ENCODE data around the gene ZRANB3. TPM values are rescaled to one million over a fixed set of nuclear protein-coding genes. Genes with fewer than 3 reads are reported as not detected.

Gene ZRANB3
- total RNA-seq, 1 experiment from 2014 or later, result 17.1 TPM

DNA sequence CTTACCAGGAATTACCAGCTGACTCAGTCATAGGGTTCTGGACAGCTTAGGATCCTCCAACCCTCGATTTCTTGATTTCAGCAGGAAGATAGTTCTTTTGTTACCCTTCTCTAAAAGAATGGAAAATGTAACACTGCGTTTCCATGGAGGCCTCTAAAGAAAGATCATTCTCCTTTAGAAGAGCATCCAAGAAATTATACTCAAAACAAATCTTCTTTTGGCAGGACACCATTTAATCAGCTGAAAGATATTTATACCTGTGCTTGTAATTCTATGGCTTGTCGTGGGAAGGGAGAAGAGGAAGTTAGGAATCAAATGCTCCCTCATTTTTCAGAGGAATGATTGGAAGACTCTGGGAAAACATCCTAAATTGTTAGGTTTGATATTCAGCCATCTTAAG is 348.4 kb downstream of the ZRANB3 start:
- no TSS peak for BruUV-seq (replicated peaks)
- Histone ChIP-seq H3K4me3 (ENCODE audit: low read depth, low read length, poor library complexity, severe bottlenecking) (no peak overlapping the region), H3K27ac (ENCODE audit: low read depth, low read length, poor library complexity, severe bottlenecking) (no peak overlapping the region), H3K36me3 (ENCODE audit: insufficient read depth, low read length, poor library complexity, severe bottlenecking) (no peaks in the 10 kb centered on the region), H3K9me3 (ENCODE audit: low read depth, low read length, poor library complexity, severe bottlenecking) (no peaks in the 10 kb centered on the region), H3K4me1 (ENCODE audit: insufficient read depth, low read length, poor library complexity, severe bottlenecking) (peaks cover 6% of the 10 kb centered on the region), H3K27me3 (replicated peaks; ENCODE audit: insufficient read depth, low read depth, low read length, poor library complexity) (no peaks in the 10 kb centered on the region)
- ChIA-PET CTCF (no interaction called here), POLR2A (ENCODE audit: low non-redundant PET) (no interaction called here)
- intact Hi-C loops (cut with micrococcal nuclease; ENCODE audit: unreplicated experiment), result no loop called here
- TF ChIP-seq CTCF (conservative IDR thresholded peaks at IDR 0.05; ENCODE audit: low read depth, low read length) (no peak), EZH2 (IDR thresholded peaks at IDR 0.05; ENCODE audit: borderline replicate concordance, low read depth, low read length, poor library complexity, severe bottlenecking) (no peak)
- no peak for DNase-seq (ENCODE audit: low spot score)

GRCh38 chr2:135182190-135182589 is 348.8 kb downstream of the ZRANB3 start:
- ChIA-PET CTCF (no interaction called here), POLR2A (ENCODE audit: low non-redundant PET) (no interaction called here)
- no peak for DNase-seq (ENCODE audit: low spot score)
- intact Hi-C loops (cut with micrococcal nuclease; ENCODE audit: unreplicated experiment), result no loop called here
- Histone ChIP-seq H3K27ac (ENCODE audit: low read depth, low read length, poor library complexity, severe bottlenecking) (no peak overlapping the region), H3K9me3 (ENCODE audit: low read depth, low read length, poor library complexity, severe bottlenecking) (no peaks in the 10 kb centered on the region), H3K4me1 (ENCODE audit: insufficient read depth, low read length, poor library complexity, severe bottlenecking) (peaks cover 6% of the 10 kb centered on the region), H3K36me3 (ENCODE audit: insufficient read depth, low read length, poor library complexity, severe bottlenecking) (no peaks in the 10 kb centered on the region), H3K4me3 (ENCODE audit: low read depth, low read length, poor library complexity, severe bottlenecking) (no peak overlapping the region), H3K27me3 (replicated peaks; ENCODE audit: insufficient read depth, low read depth, low read length, poor library complexity) (no peaks in the 10 kb centered on the region)
- no TSS peak for BruUV-seq (replicated peaks)
- TF ChIP-seq EZH2 (IDR thresholded peaks at IDR 0.05; ENCODE audit: borderline replicate concordance, low read depth, low read length, poor library complexity, severe bottlenecking) (no peak), CTCF (conservative IDR thresholded peaks at IDR 0.05; ENCODE audit: low read depth, low read length) (no peak)

GRCh38 chr2:135179689-135180088 is 351.3 kb downstream of the ZRANB3 start:
- no peaks in the 10 kb centered on the region for H3K4me1 ChIP-seq (ENCODE audit: insufficient read depth, low read length, poor library complexity, severe bottlenecking)
- CTCF ChIA-PET, result no interaction called here
- no peak overlapping the region for H3K27ac ChIP-seq (ENCODE audit: low read depth, low read length, poor library complexity, severe bottlenecking)
- intact Hi-C loops (cut with micrococcal nuclease; ENCODE audit: unreplicated experiment), result no loop called here
- no peaks in the 10 kb centered on the region for H3K9me3 ChIP-seq (ENCODE audit: low read depth, low read length, poor library complexity, severe bottlenecking)
- no peaks in the 10 kb centered on the region for H3K27me3 ChIP-seq (replicated peaks; ENCODE audit: insufficient read depth, low read depth, low read length, poor library complexity)
- no peak for DNase-seq (ENCODE audit: low spot score)
- no TSS peak for BruUV-seq (replicated peaks)
- no peak for TF ChIP-seq CTCF (conservative IDR thresholded peaks at IDR 0.05; ENCODE audit: low read depth, low read length)
- no peak for TF ChIP-seq EZH2 (IDR thresholded peaks at IDR 0.05; ENCODE audit: borderline replicate concordance, low read depth, low read length, poor library complexity, severe bottlenecking)
- H3K4me3 ChIP-seq (ENCODE audit: low read depth, low read length, poor library complexity, severe bottlenecking), result no peak overlapping the region
- peaks cover 6% of the 10 kb centered on the region for H3K36me3 ChIP-seq (ENCODE audit: insufficient read depth, low read length, poor library complexity, severe bottlenecking)
- POLR2A ChIA-PET (ENCODE audit: low non-redundant PET), result no interaction called here

All from A673 (cell line).